Measurements from ENCODE around the gene GNAI2. TPM values are rescaled to one million over a fixed set of nuclear protein-coding genes. Genes with fewer than 3 reads are reported as not detected.

The GNAI2 gene
- total RNA-seq, 1 experiment from 2014 or later = 185 TPM

DNA sequence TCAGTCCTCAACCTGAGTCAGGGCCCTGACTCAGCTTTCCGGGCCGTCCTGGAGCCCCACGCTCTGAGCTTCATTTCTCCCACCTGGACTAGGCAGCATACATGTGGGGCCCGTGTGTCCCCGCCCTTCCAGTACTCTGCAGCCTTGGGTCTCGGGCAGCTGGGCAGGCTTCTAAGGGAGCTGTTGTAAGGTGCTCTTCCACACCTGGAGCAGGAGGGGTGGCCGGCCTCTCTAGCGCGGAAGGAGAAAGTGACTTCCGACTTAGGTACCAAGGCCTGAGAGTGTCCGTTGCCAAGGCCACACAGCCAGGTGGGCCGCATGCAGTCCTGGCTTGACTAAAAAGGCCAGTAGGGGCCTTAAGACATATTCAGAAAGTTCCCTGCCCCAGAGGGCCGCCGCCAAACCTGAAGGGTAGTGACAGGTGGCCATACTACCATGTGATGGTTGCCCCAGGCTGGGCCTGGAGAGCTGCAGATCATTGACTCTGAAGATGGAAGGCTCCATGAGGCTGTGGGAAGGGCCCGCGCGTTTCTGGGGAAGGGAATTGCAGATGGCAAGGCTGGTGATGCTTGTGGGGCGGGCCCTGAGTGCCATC is 23.5 kb downstream of the GNAI2 start (continued):
- no peak for TF ChIP-seq NR2C2 (CRISPR knock-in tag; IDR thresholded peaks at IDR 0.05)
- no peak for TF ChIP-seq ZNF138 (CRISPR knock-in tag; conservative IDR thresholded peaks at IDR 0.05)
- no peak for TF ChIP-seq FOXJ3 (CRISPR knock-in tag; IDR thresholded peaks at IDR 0.05; ENCODE audit: borderline replicate concordance)
- TF ChIP-seq, protein P1, sequence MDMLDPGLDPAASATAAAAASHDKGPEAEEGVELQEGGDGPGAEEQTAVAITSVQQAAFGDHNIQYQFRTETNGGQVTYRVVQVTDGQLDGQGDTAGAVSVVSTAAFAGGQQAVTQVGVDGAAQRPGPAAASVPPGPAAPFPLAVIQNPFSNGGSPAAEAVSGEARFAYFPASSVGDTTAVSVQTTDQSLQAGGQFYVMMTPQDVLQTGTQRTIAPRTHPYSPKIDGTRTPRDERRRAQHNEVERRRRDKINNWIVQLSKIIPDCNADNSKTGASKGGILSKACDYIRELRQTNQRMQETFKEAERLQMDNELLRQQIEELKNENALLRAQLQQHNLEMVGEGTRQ (CRISPR knock-in tag; IDR thresholded peaks at IDR 0.05) = no peak
- TF ChIP-seq NFE2L1 (CRISPR knock-in tag; IDR thresholded peaks at IDR 0.05) = no peak

DNA sequence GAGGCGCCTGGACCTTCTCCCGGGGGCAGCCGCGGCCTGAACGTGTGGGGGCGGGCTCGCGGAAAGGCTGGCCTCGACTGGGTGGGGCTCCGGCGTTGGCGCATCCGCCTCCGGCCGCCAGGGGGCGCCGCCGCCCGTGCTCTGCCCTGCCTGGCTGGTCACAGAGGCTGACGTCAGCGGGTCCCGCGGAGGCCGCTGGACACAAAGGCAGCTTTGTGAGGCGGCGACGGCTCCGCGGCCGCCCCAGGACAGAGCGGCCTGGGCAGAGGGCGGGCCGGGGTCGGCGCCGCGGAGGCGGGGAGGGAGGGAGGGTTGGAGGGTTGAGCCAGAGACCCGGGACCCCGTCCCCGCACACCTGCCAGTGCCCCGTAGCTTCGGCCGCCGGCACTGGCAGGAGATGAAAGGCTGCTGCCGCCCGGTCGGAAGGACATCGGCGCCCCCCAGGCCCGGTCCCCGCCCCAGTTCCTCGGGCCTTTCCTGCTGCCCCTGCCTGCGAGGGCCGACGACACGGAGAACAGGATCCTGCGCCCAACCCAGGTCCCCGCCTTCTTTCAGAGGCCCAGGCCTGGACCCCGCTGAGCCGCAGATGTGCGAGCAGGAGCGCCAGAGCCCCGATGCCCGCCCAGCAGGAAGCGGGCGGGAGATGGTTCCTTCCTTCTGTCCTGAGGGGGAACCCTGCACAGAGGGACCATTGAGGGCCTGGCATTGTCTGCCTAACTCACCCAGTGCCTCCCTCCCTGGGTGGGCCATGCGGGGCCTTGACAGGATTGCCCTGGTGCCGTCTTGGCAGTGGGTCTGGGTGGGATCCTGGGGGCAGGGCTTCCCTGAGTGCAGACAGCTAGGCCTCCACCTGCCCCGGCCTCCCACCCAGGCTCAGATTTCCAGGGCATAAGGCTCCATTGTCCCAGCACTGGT is 24.3 kb downstream of the GNAI2 start:
- no peak overlapping the region for H3K27ac Mint-ChIP-seq
- CTCF ChIA-PET = interaction anchor here (0.6 to 7.6 kb wide), 35 partner anchors 7 to 349 kb away, joined by 3 to 151 read pairs (median 5); partner anchors contain the start of genes GNAI2, HYAL1, HYAL2 and HYAL3
- DNase-seq (ENCODE audit: low spot score) = peak; percentile 94
- H3K36me3 Mint-ChIP-seq = peaks cover 16% of the 10 kb centered on the region
- H3K4me1 Mint-ChIP-seq = peaks cover 31% of the 10 kb centered on the region
- H3K4me3 Mint-ChIP-seq = peak overlapping the region; percentile 64
- peak; percentile 42 for ATAC-seq
- no peaks in the 10 kb centered on the region for H3K27me3 Mint-ChIP-seq (ENCODE audit: low read depth)
- POLR2A ChIA-PET = interaction anchor here (0.6 to 1.6 kb wide), 8 partner anchors 9 to 66 kb away, joined by 3 to 6 read pairs (median 4); partner anchors contain the start of genes GNAI2, HYAL3, NAA80 and SEMA3B
- H3K9me3 Mint-ChIP-seq = no peaks in the 10 kb centered on the region
- TF ChIP-seq JUN (CRISPR knock-in tag; IDR thresholded peaks at IDR 0.05) (no peak), NFE2L1 (CRISPR knock-in tag; IDR thresholded peaks at IDR 0.05) (peak; percentile 48; the same call in 1 of the 2 replicates), EMX1 (CRISPR knock-in tag; IDR thresholded peaks at IDR 0.05) (peak; percentile 50; the same call in 1 of the 2 replicates), ZBTB21 (CRISPR knock-in tag; IDR thresholded peaks at IDR 0.05; ENCODE audit: borderline replicate concordance) (peak; percentile 41; the same call in 1 of the 2 replicates), ESRRA (CRISPR knock-in tag; IDR thresholded peaks at IDR 0.05; ENCODE audit: borderline replicate concordance) (no peak), SMAD4 (CRISPR knock-in tag; IDR thresholded peaks at IDR 0.05) (no peak), PRRX2 (CRISPR knock-in tag; IDR thresholded peaks at IDR 0.05) (no peak), RELA (CRISPR knock-in tag; IDR thresholded peaks at IDR 0.05; ENCODE audit: borderline replicate concordance) (no peak), NR3C1 (CRISPR knock-in tag; conservative IDR thresholded peaks at IDR 0.05; ENCODE audit: low read depth) (no peak), MYBL2 (CRISPR knock-in tag; IDR thresholded peaks at IDR 0.05) (0 out of 2 replicates have a peak, but pooled peaks have one; percentile 55), ATF1 (CRISPR knock-in tag; IDR thresholded peaks at IDR 0.05) (no peak), TEAD1 (CRISPR knock-in tag; IDR thresholded peaks at IDR 0.05) (no peak), NFATC4 (CRISPR knock-in tag; IDR thresholded peaks at IDR 0.05) (no peak), TP53 (CRISPR knock-in tag; IDR thresholded peaks at IDR 0.05) (no peak)
- TF ChIP-seq, protein P2, sequence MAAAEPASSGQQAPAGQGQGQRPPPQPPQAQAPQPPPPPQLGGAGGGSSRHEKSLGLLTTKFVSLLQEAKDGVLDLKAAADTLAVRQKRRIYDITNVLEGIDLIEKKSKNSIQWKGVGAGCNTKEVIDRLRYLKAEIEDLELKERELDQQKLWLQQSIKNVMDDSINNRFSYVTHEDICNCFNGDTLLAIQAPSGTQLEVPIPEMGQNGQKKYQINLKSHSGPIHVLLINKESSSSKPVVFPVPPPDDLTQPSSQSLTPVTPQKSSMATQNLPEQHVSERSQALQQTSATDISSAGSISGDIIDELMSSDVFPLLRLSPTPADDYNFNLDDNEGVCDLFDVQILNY (CRISPR knock-in tag; IDR thresholded peaks at IDR 0.05) = no peak; the same call in 1 of the 2 replicates
- TF ChIP-seq, protein P3, sequence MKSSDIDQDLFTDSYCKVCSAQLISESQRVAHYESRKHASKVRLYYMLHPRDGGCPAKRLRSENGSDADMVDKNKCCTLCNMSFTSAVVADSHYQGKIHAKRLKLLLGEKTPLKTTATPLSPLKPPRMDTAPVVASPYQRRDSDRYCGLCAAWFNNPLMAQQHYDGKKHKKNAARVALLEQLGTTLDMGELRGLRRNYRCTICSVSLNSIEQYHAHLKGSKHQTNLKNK (CRISPR knock-in tag; IDR thresholded peaks at IDR 0.05) = no peak
- TF ChIP-seq, protein P4, sequence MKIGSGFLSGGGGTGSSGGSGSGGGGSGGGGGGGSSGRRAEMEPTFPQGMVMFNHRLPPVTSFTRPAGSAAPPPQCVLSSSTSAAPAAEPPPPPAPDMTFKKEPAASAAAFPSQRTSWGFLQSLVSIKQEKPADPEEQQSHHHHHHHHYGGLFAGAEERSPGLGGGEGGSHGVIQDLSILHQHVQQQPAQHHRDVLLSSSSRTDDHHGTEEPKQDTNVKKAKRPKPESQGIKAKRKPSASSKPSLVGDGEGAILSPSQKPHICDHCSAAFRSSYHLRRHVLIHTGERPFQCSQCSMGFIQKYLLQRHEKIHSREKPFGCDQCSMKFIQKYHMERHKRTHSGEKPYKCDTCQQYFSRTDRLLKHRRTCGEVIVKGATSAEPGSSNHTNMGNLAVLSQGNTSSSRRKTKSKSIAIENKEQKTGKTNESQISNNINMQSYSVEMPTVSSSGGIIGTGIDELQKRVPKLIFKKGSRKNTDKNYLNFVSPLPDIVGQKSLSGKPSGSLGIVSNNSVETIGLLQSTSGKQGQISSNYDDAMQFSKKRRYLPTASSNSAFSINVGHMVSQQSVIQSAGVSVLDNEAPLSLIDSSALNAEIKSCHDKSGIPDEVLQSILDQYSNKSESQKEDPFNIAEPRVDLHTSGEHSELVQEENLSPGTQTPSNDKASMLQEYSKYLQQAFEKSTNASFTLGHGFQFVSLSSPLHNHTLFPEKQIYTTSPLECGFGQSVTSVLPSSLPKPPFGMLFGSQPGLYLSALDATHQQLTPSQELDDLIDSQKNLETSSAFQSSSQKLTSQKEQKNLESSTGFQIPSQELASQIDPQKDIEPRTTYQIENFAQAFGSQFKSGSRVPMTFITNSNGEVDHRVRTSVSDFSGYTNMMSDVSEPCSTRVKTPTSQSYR (CRISPR knock-in tag; IDR thresholded peaks at IDR 0.05) = no peak
- TF ChIP-seq, protein P5, sequence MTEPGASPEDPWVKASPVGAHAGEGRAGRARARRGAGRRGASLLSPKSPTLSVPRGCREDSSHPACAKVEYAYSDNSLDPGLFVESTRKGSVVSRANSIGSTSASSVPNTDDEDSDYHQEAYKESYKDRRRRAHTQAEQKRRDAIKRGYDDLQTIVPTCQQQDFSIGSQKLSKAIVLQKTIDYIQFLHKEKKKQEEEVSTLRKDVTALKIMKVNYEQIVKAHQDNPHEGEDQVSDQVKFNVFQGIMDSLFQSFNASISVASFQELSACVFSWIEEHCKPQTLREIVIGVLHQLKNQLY (CRISPR knock-in tag; IDR thresholded peaks at IDR 0.05) = no peak
- TF ChIP-seq, protein P6, sequence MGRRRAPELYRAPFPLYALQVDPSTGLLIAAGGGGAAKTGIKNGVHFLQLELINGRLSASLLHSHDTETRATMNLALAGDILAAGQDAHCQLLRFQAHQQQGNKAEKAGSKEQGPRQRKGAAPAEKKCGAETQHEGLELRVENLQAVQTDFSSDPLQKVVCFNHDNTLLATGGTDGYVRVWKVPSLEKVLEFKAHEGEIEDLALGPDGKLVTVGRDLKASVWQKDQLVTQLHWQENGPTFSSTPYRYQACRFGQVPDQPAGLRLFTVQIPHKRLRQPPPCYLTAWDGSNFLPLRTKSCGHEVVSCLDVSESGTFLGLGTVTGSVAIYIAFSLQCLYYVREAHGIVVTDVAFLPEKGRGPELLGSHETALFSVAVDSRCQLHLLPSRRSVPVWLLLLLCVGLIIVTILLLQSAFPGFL (CRISPR knock-in tag; IDR thresholded peaks at IDR 0.05; ENCODE audit: borderline replicate concordance) = no peak
- TF ChIP-seq, protein P7, sequence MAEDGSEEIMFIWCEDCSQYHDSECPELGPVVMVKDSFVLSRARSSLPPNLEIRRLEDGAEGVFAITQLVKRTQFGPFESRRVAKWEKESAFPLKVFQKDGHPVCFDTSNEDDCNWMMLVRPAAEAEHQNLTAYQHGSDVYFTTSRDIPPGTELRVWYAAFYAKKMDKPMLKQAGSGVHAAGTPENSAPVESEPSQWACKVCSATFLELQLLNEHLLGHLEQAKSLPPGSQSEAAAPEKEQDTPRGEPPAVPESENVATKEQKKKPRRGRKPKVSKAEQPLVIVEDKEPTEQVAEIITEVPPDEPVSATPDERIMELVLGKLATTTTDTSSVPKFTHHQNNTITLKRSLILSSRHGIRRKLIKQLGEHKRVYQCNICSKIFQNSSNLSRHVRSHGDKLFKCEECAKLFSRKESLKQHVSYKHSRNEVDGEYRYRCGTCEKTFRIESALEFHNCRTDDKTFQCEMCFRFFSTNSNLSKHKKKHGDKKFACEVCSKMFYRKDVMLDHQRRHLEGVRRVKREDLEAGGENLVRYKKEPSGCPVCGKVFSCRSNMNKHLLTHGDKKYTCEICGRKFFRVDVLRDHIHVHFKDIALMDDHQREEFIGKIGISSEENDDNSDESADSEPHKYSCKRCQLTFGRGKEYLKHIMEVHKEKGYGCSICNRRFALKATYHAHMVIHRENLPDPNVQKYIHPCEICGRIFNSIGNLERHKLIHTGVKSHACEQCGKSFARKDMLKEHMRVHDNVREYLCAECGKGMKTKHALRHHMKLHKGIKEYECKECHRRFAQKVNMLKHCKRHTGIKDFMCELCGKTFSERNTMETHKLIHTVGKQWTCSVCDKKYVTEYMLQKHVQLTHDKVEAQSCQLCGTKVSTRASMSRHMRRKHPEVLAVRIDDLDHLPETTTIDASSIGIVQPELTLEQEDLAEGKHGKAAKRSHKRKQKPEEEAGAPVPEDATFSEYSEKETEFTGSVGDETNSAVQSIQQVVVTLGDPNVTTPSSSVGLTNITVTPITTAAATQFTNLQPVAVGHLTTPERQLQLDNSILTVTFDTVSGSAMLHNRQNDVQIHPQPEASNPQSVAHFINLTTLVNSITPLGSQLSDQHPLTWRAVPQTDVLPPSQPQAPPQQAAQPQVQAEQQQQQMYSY (CRISPR knock-in tag; IDR thresholded peaks at IDR 0.05) = no peak

Measured in WTC11 (cell line).